Uterus (tissue), 4 donors: ENCODE measurements around the gene LTBP1. TPM values are rescaled to one million over a fixed set of nuclear protein-coding genes. Genes with fewer than 3 reads are reported as not detected.

Experiments
- DNase-seq, 2 donors: peaks; one replicate each; pipeline ENCODE4 v3.0.0-alpha.2; 2019 to 2020
- H3K27ac ChIP-seq, 2 donors: fragments of 200-600 bp; sonication (generic); 1 replicate in 1 of 2; 2 replicates in 1 of 2; pipeline ENCODE4 v1.5.1; 2016 to 2018
- H3K27me3 ChIP-seq, 2 donors: fragments of 200-600 bp; sonication (generic); one replicate each; pipeline ENCODE4 v1.5.1; 2018 to 2019; ENCODE audit warnings: control low read depth in 1 of 2
- H3K36me3 ChIP-seq, 2 donors: fragments of 200-600 bp; sonication (generic); one replicate each; pipeline ENCODE4 v1.5.1; 2019; ENCODE audit warnings: control low read depth in 1 of 2
- H3K4me1 ChIP-seq, 2 donors: fragments of 200-600 bp; sonication (generic); one replicate each; pipeline ENCODE4 v1.5.1; 2018 to 2019; ENCODE audit warnings: control low read depth in 1 of 2
- H3K4me3 ChIP-seq, 2 donors: fragments of 200-600 bp; sonication (generic); 1 replicate in 1 of 2; 2 replicates in 1 of 2; pipeline ENCODE4 v1.5.1; 2018 to 2019; ENCODE audit warnings: mild to moderate bottlenecking in 1 of 2
- H3K9me3 ChIP-seq, 2 donors: fragments of 200-600 bp; sonication (generic); one replicate each; pipeline ENCODE4 v1.5.1; 2019; ENCODE audit warnings: control low read depth in 1 of 2
- POLR2A ChIP-seq, 2 donors: fragments of 450-650 bp; IDR thresholded peaks; one replicate each; pipeline ENCODE4 v1.6.1; 2016; ENCODE audit warnings: antibody characterized with exemption in 2 of 2, mild to moderate bottlenecking in 1 of 2, moderate library complexity in 1 of 2
- intact Hi-C: fragments of 100-400 bp; cut with DNase I; formaldehyde crosslinking; loops from one replicate; pipeline ENCODE4 v1.15.1; 2023; ENCODE audit warnings: low total_unique reads
- total RNA-seq, 4 donors: library from RNA; depleted of rRNA in 3 of 4; stranded (reverse); fragments of >200 nt in 3 of 4; gene quantifications; one replicate each; pipeline versions ENCODE4 v1.1.0 to v1.2.4, GENCODE V29; 2014 to 2023
- TF ChIP-seq, protein P1 (sequence below), 4 experiments: fragments of 200-600 bp in 2 of 4; fragments of 450-650 bp in 2 of 4; sonication (generic) in 2 of 4; IDR thresholded peaks; one replicate each; pipeline ENCODE4 v1.5.1; 2016 to 2019; ENCODE audit warnings: antibody characterized with exemption in 4 of 4, mild to moderate bottlenecking in 2 of 4, moderate library complexity in 1 of 4
- donor health status: DM: yes; HTN: yes; CAD: no.

Gene LTBP1
- total RNA-seq, 4 donors from 2014 or later: 72.5 to 322 (median 92.2) TPM

DNA sequence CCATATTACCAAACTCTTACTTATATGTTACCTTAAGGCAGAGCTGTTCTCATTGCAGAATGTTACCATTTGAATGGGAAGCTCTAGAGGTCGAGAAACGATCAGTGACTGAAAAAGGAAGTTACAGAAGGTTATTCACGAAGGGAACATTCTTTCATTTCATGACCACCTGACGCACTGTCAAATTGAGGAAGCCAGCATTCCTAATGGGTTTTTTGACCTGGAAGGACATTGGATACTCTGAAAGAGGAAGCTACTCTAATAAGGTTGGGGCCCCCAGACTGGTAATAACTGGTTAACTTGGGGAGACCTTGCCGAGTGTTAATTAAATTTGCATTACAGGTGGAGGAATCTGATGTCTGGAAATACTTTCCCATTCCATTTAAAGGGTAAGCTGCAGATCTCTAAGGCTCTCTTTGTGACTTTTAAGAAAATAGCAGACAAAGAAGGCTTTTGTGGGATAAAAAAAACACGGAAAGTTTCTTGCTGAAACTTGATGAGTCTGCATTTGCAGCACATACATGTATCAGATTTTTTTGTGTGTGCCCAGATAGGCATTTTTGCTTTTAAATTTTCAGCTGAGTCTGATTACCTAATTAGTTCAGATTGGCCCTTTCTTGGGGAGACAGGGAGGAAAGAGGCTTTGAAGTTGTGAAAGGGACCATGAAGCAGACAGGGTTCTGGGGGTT is 137.1 kb downstream of the LTBP1 start:
- Histone ChIP-seq H3K9me3 (no peaks in the 10 kb centered on the region), H3K4me1 (no peaks in the 10 kb centered on the region), H3K36me3 (no peaks in the 10 kb centered on the region), H3K27me3 (no peaks in the 10 kb centered on the region), H3K4me3 (no peak overlapping the region), H3K27ac (no peak overlapping the region)
- intact Hi-C loops: no loop called here
- no peak for DNase-seq
- TF ChIP-seq POLR2A (IDR thresholded peaks at IDR 0.05): no peak

DNA sequence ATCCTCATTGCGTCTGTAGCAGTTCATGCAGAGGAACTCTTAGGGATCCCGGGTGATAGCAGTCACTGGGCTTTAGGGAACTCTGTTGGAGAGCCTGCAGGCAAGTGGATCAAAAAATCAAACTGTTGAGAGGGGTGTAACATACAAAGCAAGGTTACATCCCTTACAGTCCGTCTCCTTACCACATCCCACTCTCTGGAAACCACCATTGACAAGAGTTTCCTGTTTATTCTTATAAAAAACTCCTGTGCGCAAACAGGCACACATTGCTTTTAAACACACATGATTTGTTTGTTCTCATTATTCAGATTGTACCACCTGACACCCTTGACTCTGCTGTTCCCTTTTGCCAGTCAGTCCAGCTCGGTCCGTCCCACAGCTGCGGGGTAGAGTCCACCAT is 137.7 kb downstream of the LTBP1 start:
- no peak for TF ChIP-seq POLR2A (IDR thresholded peaks at IDR 0.05)
- TF ChIP-seq, protein P1, sequence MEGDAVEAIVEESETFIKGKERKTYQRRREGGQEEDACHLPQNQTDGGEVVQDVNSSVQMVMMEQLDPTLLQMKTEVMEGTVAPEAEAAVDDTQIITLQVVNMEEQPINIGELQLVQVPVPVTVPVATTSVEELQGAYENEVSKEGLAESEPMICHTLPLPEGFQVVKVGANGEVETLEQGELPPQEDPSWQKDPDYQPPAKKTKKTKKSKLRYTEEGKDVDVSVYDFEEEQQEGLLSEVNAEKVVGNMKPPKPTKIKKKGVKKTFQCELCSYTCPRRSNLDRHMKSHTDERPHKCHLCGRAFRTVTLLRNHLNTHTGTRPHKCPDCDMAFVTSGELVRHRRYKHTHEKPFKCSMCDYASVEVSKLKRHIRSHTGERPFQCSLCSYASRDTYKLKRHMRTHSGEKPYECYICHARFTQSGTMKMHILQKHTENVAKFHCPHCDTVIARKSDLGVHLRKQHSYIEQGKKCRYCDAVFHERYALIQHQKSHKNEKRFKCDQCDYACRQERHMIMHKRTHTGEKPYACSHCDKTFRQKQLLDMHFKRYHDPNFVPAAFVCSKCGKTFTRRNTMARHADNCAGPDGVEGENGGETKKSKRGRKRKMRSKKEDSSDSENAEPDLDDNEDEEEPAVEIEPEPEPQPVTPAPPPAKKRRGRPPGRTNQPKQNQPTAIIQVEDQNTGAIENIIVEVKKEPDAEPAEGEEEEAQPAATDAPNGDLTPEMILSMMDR (IDR thresholded peaks at IDR 0.05): no peak
- no peak overlapping the region for H3K4me3 ChIP-seq
- H3K36me3 ChIP-seq: no peaks in the 10 kb centered on the region
- DNase-seq: no peak
- intact Hi-C loops: no loop called here
- no peaks in the 10 kb centered on the region for H3K27me3 ChIP-seq
- no peaks in the 10 kb centered on the region for H3K9me3 ChIP-seq
- H3K4me1 ChIP-seq: no peaks in the 10 kb centered on the region
- H3K27ac ChIP-seq: no peak overlapping the region

DNA sequence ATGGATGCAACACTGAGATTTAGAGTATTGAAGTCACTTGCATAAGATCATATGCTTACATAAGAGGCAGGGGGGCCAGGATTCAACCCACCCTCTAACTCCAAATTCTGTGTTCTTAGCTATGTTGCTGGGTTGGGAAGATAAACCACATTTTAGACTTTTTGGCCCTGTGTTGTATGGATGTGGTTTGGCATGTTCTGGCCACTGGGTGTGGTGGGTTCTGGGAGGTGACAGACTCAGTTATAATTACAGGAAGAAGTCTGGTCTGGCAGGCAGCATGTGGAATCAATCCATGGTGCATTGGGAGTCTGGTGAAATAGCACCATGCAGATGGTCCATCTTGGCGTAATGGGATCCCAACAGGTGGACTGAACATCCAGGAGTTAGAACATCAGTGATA is 138.9 kb downstream of the LTBP1 start:
- Histone ChIP-seq H3K4me1 (no peaks in the 10 kb centered on the region), H3K4me3 (no peak overlapping the region), H3K36me3 (no peaks in the 10 kb centered on the region), H3K27me3 (no peaks in the 10 kb centered on the region), H3K9me3 (no peaks in the 10 kb centered on the region), H3K27ac (no peak overlapping the region)
- intact Hi-C loops: no loop called here
- DNase-seq: no peak
- TF ChIP-seq, protein P1 (IDR thresholded peaks at IDR 0.05): no peak
- no peak for TF ChIP-seq POLR2A (IDR thresholded peaks at IDR 0.05)

DNA sequence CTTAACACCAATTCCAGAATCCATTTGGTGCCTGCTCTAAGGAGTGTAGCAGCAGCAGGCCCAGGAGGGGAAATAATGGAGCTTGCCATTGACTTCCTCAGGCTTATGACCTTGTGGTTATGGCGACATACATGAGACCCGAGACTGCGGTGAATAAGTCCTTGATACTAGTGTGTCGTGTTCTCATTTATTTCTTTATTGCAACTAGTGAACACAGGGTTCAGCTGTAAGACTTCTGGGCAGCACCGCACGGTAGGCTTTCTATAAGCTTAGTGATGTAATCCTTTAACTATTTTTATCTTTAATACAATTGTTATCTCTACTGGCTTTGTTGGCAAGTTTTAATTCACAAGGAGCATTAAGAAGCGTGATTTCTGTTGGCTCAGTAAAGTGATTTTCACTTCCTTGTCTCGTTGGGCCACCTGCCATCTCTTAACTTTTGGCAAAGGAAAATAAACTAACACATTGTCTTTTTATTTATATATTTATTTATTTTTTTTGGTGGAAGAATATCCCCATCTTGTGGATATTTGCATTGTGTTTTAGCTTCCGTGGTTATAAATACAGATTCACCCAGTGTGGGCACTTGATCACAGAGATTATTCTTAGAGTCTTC is 139.8 kb downstream of the LTBP1 start:
- Histone ChIP-seq H3K27me3 (no peaks in the 10 kb centered on the region), H3K27ac (no peak overlapping the region), H3K4me1 (no peaks in the 10 kb centered on the region), H3K36me3 (no peaks in the 10 kb centered on the region), H3K4me3 (no peak overlapping the region), H3K9me3 (no peaks in the 10 kb centered on the region)
- intact Hi-C loops: no loop called here
- TF ChIP-seq, protein P1 (IDR thresholded peaks at IDR 0.05): peak in 1 of 4 experiments; percentile 19
- no peak for TF ChIP-seq POLR2A (IDR thresholded peaks at IDR 0.05)
- DNase-seq: no peak

DNA sequence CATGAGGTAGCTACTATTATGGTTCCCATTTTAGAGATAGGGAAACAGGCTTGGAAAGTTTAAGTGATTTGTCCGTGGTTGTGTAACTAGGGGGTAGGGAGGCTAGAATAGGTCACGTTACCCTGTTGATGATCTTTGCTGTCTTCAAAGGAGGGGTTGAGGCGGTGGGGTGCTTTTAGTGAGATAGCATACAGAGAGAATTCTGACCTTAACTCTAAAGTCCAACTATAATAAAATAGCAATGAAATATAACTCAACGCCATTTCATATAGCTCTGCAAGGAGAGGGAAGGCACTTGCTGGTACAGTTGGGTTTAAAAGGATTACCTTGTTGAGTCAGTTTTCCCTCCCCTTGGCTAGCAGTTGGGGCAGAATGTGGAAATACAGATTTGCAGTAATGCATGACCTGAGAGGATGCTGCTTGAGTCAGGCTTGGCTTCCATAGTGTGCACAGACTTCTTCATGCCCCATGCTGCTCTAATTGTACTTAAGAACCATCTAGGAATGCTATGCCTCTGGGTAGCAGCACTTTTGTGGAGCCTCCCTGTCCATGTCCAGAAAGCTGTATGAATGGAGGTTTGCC is 143.9 kb downstream of the LTBP1 start:
- Histone ChIP-seq H3K4me3 (no peak overlapping the region), H3K27me3 (no peaks in the 10 kb centered on the region), H3K9me3 (no peaks in the 10 kb centered on the region), H3K4me1 (no peaks in the 10 kb centered on the region), H3K27ac (no peak overlapping the region), H3K36me3 (no peaks in the 10 kb centered on the region)
- TF ChIP-seq, protein P1 (IDR thresholded peaks at IDR 0.05): no peak
- TF ChIP-seq POLR2A (IDR thresholded peaks at IDR 0.05): no peak
- DNase-seq: no peak
- intact Hi-C loops: no loop called here
